GM19099 (cell line): Measurements from ENCODE around the gene RPL10A.

ENCODE experiments used
- POLR2A ChIP-seq: IDR thresholded peaks from 3 replicates; pipeline ENCODE4 v1.6.1; 2011; ENCODE audit warnings: low read depth; ENCODE audit not compliant: insufficient read length; ENCODE audit errors: extremely low read depth

The RPL10A gene

GRCh38 chr6:35493307-35493983 lies 25.2 kb downstream of the RPL10A start:
- TF ChIP-seq POLR2A, result no peak

GRCh38 chr6:35494161-35494563 lies 26.0 kb downstream of the RPL10A start:
- TF ChIP-seq POLR2A, result no peak

DNA sequence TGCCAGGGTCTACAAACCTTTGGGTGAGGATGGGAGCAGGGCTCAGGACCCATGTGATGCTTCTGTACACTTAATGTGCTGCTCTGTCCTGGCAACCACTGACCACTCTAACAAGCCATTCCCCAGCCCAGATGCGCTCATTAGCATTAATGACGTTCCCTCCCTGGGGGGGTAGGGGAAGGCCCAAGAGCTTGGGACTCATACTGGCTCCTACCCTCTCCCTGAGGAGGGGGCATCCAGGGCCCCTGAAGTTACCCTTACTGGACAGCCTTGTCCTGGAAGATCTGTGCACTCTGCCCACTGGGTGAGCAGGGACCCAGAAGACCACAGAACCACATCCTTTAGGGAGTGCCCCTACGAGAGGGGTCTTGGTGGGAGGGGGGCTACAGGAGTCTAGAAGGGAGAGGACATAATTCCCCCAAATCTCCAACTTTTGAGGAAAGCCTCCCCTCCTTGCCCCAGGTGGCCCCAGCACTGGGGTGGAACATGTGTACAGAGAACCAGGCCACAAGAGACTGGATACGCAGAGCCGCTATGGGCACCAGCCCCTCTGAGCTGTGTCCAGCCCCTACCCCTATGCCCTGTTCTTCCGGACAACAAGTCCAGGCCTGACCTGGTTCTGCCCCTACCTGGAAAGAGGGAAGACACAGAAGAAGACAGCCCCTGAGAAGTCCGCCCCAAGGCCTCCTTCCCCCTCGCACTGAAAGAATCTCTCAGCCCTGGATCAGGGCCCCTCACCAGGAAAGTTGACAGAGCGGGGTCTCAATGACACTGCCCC lies 27.2 kb downstream of the RPL10A start:
- TF ChIP-seq POLR2A, result no peak

DNA sequence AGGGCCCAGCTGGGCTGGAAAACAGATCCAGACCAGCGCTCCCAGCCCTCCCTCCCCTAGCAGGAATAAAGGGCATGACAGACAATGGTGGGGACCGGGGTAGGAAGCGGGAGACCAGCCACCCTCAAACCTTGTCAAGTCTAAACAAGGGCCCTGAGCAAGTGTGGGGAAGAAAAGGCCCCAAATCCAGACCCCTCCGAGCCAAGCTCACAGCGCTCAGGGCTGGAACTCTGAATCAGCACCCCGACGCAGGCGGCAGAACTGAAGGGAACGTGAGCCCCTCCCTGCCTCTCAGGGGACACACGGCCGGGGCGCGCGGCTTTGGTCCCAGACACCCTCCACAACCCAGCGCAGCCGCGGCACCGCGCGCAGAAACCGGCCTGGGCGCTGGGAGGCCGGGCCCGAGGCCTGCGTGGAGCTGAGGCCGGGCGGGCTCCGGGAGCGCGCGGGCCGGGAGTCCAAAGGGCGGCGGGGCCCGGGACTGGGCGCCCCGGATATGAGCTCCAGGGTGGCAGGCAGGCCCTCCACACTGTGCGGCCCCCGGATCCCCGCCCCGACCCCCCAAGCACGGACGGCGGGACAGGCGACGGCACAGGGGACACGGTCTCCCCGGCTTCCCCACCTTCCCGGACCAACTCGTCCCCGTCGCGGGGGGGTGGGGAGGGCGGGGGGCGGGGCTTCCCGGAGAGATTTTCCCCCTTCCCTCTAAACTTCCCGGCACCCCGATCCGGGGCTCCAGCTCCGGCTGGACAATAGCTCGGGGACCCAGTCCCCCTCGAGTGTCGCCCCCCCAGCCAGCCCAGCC lies 28.0 kb downstream of the RPL10A start:
- no peak for TF ChIP-seq POLR2A

GRCh38 chr6:35496841-35497570 lies 28.8 kb downstream of the RPL10A start, which contains the start of gene TEAD3:
TSS of gene TEAD3 (minus strand) at chr6:35497079.
- TF ChIP-seq POLR2A, result no peak

GRCh38 chr6:35497571-35498421 lies 29.6 kb downstream of the RPL10A start:
- peak; percentile 16 for TF ChIP-seq POLR2A

DNA sequence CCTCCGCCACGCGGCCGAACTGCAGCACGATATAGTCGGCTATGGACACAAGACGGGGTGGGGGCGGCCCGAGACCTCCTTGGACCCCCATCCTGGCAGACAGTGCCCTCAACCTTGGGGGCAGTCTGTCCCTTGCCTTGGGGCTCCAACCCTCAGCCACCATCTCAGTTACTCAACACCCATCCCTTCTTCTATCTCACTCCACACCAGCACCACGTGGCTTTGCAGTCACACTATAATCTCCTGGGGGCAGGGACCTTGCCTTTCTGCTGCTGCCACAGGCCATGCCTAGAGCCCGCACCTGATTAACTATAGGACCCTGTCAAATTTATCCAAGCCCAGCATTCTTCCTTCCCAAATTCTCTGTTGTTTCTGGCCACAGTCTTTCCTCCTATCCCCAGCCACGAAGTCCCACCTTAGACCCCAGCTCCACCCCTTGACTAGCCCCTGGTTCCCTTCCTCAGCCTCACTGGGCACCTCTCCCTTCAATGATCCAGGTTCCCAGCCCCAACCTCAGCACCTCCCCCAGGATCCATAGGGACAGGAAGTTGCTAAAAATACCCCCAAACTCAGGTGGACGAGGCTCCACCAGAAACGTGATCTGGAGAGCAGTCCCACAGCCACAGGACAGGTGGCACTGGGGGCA lies 30.3 kb downstream of the RPL10A start:
- TF ChIP-seq POLR2A, result no peak

- no peak for TF ChIP-seq POLR2A
Measured at GRCh38 chr6:35499372-35499771, 31.2 kb downstream of the RPL10A start.

GRCh38 chr6:35500782-35501181 lies 32.6 kb downstream of the RPL10A start:
- no peak for TF ChIP-seq POLR2A

DNA sequence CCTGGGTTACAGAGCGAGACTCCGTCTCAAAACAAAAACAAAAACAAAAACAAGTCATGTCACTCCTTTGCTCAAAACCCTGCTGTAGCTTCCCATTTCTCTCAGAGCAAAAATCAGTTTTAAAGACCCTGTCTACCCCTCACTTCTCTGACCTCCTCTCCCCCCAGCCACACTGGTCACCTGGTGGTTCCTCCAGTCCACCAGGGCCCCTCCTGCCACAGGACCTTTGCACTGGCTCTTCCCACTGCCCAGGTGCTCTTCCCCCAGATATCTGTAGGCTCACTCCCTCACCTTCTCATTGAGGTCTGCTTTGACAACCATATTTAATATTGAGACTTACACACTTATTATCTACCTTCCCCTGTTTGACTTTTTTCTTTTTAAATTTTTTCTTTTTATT lies 33.6 kb downstream of the RPL10A start:
- no peak for TF ChIP-seq POLR2A

DNA sequence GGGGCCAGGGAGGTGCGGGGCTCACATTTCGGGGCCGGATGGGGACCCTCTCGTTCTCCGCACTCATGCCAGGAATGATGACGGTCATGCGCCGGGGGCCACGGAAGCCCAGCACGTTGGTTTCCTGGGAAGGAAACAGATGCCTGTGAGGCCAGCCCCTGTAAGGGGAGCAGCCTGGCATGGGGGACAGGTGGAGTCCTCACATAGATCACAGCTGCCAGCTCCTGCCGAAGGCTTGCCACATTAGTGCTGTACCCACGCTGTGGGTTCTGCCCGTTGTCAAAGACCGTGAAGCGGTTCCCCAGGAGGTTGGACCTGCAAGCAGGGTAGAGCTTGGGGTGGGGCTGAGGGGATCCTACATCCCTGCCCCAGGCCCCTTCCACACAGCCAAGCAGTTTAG lies 35.3 kb downstream of the RPL10A start:
- no peak for TF ChIP-seq POLR2A

- no peak for TF ChIP-seq POLR2A
Measured at GRCh38 chr6:35505999-35506412, 37.8 kb downstream of the RPL10A start.

GRCh38 chr6:35506536-35506935 lies 38.3 kb downstream of the RPL10A start:
- no peak for TF ChIP-seq POLR2A
